HG03196 (cell line): ENCODE results near the gene PPP2R5C.

ENCODE experiments used
- ATAC-seq: cut with Tn5 transposase; IDR thresholded peaks from one replicate; pipeline ENCODE4 v1.9.1; 2021; ENCODE audit not compliant: unreplicated experiment

PPP2R5C gene

DNA sequence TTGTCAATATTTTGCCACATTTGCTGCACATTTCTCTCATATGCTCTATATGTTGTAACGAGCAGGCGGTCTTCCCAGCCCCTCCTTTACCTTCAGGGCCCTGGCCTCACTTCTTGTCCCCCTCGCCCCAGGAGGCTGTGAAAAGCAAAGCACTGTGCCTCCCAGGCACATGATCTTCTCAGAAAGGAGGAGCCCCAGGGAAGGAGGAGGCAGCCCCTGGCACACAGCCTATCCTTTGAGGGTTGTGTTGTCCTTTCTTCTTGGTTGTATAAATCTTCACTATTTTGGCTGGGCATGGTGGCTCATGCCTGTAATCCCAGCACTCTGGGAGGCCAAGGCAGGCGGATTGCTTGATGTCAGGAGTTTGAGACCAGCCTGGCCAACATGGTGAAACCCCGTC is 77.0 kb downstream of the PPP2R5C start:
- no peak for ATAC-seq

DNA sequence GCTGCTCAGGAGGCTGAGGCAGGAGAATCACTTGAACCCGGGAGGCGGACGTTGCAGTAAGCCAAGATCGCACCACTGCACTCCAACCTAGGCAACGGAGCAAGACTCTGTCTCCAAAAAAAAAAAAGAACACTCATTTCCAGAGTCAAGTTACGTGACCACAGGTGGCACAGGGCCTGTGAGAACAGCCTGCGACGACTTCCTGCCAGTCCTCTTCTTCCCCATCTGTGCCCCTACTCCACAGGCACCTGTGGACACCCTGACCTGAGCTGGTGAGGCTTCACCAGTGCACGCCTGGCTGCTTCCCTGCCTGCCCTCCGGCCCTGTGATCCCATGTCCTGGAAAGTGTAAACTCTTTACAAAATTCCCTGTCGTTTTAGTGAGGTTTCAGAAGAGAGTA is 77.7 kb downstream of the PPP2R5C start:
- ATAC-seq: peak; percentile 56

- no peak for ATAC-seq
Measured at GRCh38 chr14:101839661-101840060, 78.2 kb downstream of the PPP2R5C start.

DNA sequence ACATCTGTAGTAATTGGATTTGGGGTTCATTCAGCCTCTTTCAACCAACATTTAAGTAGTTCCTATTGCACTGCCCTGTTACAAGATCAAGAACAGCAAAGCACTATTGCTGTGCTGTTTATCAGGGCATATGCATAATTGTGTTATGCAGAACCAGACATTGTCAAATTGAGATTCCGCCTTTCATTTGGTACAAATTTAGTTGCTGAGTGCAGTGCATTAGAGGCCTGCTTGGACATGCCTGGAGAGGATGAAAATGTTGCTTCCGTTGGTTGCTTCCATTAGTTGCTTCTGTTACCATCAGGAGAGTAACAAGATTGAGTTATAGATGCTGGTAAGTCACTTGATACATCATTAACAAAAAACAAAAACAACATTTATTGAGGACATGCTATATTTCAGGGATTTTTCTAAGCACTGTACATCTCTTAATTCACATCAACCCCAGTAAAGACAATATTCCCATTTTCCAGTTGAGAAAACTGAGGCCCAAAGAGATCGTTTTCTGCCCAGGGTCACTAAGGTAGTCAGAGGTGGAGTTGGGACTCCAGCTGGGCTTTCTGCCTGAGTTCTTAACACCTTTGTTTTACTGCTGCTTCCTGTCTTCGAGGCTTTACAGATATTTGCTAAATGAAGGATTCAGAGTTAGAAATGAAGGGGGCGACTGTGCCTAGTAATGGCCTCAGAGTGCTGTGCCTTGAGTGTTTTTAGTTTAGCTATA is 79.3 kb downstream of the PPP2R5C start:
- ATAC-seq: no peak

DNA sequence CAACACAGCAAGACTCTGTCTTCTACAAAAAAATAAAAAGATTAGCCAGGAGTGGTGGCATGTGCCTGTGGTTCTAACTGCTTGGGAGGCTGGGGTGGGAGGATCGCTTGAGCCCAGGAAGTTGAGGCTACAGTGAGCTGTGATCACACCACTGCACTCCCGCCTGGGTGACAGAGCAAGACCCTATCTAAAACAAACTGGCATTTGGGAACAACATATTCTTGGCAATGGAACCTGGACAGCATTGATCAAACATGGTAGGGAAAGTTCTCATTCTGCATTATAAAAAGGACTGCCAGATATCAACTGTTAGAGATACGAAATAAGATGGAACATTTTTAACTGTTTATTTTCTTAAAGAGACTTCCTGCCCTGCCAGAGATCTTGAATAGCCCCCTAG is 81.5 kb downstream of the PPP2R5C start:
- no peak for ATAC-seq

- ATAC-seq: peak; percentile 54
Measured at GRCh38 chr14:101843665-101844064, 82.2 kb downstream of the PPP2R5C start.

DNA sequence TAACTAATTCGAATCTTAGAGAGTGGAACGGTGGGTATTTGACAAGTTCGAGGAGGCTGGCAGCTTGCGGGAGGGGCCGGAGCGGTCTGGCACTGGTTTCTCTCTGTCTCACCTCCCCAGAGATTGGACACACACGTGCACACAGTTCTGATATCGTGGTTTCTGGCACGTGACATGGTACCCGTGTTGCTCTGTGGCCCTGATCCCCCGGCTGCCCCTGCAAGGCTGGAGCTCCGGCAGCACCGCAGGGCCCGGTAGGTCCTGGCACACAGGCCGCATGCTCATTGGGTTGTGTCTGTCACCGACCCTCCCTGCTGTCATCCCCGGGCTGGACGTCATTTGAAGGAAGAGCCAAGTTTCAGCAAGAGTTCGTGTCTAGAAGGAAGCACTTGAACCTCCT is 82.7 kb downstream of the PPP2R5C start:
- no peak for ATAC-seq

GRCh38 chr14:101844751-101845150 is 83.2 kb downstream of the PPP2R5C start:
- ATAC-seq: no peak

DNA sequence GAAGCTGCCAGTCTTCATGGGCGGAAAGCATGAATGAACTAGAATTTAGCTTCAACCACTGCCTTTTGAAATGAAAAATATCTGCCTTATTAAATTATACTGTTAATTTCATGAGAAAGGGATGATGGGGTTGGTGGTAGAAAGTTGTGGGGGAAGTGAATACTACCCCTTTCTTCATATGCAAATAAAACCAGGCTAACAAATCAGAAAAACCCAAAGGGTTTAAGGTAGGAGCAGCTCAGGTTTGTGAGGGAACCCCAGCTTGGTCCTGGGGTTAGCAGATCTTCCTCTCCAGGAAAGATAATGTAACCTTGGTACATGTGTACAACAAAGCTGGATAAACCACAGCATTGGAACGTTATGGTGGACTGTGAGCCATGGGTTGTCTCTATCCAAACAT is 84.0 kb downstream of the PPP2R5C start:
- no peak for ATAC-seq

DNA sequence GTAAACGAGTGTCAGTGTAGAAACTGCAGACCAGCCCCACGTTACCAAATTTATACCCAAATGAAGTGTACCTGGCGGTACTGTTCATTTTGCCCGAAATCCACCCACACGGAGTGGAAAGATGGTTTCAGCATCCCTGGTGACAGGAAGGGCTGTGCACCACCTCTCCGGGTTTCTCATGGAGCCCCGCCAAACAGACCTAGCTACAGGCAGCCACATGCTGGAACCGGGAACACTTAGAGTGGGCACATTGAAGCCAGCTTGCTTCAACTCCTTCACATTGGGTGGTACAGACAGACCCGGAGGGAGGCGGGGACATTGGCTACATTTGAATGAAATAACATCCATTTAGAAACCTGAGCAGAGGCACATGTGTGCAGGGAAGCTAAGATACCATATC is 84.4 kb downstream of the PPP2R5C start:
- ATAC-seq: no peak

DNA sequence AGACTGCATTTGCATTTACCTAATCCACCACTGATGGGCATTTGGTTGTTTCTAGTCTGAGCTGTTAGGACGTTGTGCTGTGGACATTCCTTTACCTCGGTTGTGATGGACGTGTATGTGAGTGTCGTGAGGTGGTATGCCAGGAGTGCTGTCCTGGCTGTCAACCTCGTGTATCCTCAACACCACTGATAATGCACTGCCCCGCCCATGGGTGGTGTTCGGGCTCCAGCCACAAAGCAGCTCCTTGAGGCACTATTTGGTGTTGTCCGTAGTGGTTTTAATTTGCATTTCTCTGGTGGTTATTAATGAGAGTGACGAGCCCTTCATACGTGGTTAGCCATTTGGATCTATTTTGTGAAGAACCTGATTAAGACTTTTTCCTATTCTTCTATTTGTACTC is 87.6 kb downstream of the PPP2R5C start:
- ATAC-seq: peak; percentile 67

- ATAC-seq: no peak
Measured at GRCh38 chr14:101849640-101850039, 88.1 kb downstream of the PPP2R5C start.

DNA sequence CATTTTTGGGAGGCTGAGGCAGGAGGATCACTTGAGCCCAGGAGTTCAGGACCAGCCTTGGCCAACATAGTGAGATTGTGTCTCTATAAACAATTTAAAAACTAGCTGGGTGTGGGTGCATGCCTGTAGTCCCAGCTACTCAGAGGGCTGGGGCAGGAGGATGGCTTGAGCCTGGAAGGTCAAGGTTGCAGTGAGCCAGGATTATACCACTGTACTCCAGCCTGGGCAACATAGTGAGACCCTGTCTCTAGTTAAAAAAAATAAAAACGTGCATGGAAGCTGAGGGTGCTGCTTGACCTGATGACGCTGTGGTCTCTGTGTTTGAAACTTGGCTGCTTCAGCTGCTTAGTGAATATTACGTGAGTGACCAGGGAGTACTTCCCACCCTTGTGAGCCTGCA is 89.7 kb downstream of the PPP2R5C start:
- no peak for ATAC-seq

DNA sequence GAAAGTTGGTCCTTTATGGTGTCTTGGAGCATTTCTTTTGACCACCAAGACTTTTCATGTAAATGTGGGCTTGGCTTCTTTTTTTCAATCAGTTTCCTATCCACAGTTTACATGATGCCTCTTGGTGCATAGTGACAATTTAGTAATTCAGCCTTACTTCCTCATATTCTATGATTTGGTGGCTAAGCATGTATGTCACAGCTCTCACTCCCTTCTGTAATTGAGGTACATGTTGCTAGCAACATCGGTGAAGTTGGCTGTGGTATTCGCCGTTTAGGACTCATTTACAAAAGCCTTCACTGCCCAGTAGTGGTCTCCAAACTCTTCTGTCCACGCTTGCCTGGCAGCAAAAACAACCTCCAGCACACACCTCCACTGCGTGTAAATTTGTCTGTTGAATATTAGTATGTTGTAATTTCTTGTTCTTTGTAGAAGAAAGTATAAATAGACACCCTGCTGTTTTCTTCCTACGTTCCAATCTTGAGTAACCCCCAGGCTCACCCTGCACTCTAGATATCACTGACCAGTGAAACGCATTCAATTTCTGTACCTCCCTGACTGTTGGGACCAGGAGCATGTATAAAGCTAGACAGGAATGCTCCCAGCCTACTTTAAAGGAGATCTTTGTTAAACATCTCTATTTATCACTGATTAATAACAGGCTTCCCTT is 90.4 kb downstream of the PPP2R5C start:
- ATAC-seq: no peak

DNA sequence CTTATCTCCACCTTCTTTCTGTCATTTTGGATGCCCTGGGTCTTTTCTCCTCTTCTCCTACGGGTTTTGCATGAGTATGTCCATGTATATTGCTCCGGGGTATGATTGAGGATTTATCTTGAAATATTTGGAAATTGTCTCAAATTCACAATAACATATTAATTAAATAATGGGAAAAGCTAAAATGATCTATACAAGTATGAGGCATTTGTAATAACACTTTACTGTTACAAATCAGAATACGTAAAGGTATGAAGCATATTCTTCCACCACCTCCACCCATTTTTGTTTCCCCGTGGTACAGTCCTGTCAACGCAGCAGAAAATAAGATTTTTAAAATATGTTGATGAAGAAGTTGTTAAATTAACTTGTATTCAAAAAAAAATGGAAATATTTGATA is 91.3 kb downstream of the PPP2R5C start:
- no peak for ATAC-seq

DNA sequence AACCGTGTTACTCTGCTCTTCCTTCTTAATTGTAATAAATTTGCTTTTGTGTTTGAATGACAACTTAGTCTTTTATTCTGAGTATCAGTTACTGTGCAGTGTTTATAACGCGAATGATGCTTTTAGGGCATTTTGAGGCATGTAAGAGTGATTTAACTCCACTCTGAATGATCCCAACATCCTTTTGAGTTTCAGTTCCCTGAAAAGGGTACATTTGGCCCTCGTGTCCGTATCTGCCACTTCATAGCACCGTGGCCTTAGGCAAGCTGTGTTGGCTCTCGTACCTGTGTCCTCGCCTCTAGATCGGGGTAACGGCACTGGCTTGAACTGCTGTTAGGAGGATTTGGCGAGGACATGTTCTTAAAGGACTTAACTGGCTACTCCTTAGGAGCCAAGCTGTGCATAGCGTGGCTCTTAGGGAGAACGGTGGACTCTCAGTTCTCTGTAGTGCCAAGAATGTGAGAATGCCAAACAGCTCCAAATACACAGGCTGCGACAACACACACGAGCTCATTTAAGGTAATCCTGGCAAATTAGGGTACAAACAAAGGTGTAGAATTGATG is 92.0 kb downstream of the PPP2R5C start:
- ATAC-seq: no peak

DNA sequence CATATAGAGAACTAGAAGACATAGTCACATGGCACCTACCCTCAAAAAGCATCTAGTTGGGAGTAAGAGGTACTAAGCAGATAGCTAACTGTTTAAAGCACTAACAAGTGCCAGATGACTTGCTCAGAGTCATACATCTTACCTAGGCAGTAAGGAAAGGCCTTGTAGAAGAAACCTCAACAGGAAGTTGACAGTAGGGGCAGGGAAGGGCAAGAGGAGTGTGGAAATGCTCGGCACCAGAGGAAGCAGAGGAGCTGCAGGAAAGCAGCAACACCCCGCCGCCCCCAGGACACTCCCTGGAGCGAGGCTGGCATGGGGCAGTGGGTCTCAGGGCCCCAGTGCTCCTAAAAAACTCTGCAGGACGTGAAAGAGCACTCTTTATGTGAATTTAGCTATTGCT is 92.9 kb downstream of the PPP2R5C start:
- no peak for ATAC-seq

- no peak for ATAC-seq
Measured at GRCh38 chr14:101855958-101856357, 94.4 kb downstream of the PPP2R5C start.

DNA sequence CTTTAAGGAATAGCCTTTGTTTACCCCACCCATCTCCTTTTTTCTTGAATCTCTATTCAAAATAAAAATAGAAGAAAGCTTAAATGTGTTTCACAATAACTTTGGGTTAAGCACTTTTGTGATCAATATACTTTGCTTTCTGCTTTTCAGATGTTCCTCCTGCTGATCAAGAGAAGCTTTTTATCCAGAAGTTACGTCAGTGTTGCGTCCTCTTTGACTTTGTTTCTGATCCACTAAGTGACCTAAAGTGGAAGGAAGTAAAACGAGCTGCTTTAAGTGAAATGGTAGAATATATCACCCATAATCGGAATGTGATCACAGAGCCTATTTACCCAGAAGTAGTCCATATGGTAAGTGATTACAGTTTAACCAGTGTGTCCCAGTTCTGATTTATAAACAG is 95.0 kb downstream of the PPP2R5C start:
- no peak for ATAC-seq

DNA sequence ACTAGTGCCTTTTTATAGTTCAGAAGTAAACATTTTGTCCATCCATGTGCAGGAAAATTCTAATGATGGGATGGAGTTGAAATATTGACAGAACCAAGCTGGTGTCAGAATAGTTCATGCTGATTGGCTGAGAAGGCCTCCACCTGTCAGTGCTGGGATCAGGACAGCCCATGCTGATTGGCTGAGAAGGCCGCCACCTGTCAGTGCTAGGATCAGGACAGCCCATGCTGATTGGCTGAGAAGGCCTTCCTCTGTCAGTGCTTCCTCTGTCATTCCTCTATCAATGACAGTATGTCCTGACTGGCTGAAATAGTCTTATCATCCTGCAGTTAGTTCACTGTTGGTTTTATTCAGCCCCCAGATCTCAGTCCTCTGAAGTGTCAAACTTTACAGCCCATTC is 95.7 kb downstream of the PPP2R5C start:
- no peak for ATAC-seq

DNA sequence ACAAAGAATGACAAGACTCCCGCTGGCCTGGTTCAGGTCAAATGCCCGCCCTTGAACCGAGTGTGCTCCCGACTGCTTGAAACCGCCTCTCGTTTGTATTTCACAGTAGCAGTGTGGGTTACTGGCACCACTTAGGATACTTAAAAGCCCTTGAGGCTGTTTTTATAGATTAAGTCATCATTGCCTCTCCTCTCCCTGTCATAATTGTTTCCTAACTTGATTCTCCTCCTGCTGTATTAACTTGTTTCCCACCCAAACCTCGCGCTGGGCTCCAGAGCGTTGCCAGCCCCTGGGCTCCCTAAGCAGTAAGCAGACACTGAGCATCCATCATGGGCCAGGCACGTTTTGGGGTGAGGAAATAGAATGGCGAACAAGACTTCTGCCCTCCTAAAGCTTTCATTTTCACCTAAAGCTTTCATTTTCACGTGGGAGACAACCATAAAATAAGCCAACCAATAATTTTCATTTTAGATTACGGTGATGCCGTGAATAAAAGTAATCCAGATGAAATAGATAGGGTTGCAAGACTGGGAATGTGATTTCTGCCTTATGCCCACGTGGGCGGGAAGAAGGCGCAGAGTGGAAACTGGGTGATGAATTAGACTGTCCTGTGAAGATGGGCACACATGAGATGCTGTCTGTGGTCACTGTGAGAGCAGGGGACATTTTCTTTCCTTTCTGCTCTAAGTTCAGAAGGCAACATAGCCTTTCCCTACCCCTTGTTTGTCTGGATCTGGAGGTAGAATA is 97.5 kb downstream of the PPP2R5C start:
- ATAC-seq: no peak

DNA sequence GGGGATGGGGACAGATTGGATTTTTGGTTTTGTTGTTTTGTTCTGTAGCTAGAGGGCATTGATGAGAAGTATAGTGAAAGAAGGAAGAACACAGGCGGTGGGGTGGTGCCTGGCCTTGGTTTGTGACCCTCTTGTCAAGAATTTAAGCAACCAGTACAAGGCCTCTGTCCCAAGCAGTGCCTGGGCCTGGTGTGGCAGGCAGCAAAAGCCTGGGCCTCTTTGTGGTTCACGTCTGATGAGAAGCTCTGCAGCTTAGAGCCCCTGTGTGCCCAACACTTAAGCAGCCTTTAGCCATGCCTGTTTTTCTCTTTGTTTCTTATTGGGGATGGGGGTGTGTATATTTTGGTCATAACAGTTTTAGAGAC is 98.0 kb downstream of the PPP2R5C start:
- no peak for ATAC-seq
